Stimulated activated CD4-positive, alpha-beta T cell treated with anti-CD3 and anti-CD28 coated beads, Interleukin-1b, Interleukin-23, amount 100 ng/mL, for 48 hours (primary cell): ENCODE measurements around the gene CATSPERD.

Experiments used
- DNase-seq: peaks from one replicate; pipeline ENCODE4 v3.0.0-alpha.2; 2020

CATSPERD gene

DNA sequence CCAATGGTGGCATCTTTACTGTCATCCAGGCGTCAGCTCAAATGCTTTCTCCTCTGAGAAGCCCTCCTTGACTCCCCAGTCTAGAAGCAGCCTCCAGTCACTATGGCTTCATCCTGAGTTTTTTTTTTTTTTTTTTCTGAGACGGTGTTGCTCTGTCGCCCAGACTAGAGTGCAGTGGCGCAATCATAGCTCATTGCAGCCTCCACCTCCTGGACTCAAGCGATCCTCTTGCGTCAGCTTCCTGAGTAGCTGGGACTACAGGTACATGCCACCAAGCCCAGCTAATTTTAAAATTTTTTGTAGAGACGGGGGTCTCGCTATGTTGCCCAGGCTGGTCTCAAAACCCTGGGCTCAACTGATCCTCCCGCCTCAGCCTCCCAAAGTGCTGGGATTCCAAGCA, 88.6 kb downstream of the CATSPERD start:
- DNase-seq, result no peak

DNA sequence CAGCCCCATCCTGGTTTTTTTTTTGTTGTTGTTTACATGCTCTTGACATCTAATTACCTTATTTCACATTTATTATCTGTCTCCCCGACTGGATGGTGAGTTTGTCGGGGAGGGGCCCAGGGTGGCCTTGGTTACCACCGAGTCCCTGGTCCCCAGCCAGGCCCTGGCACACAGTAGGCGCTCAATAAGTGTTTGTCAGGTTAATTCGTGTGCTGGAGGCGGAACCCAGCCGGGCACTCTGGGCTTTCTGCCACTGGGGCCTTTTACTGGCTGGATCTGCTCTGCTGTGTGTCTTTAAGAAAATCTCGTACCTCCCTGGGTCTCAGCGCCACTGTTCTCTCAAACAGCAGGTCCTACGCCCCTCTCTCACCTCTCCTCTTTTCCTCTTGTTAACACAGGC, 89.0 kb downstream of the CATSPERD start:
- no peak for DNase-seq

DNA sequence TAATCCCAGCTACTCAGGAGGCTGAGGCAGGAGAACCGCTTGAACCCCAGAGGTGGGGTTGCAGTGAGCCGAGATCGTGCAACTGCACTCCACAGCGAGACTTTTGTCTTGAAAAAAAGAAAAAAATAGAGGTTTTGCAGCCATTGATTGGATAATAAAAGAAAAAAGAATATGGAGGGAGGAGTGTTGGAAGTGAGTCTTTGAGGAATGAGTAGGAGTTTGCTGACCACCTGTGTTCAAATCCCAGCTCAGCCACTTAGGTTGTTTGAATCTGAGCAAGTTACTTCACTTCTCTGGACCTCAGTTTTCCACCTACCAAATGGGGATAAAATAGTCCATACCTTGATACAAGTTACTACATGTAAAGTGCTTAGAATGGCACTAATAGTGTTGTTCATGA, 90.7 kb downstream of the CATSPERD start:
- DNase-seq, result no peak

DNA sequence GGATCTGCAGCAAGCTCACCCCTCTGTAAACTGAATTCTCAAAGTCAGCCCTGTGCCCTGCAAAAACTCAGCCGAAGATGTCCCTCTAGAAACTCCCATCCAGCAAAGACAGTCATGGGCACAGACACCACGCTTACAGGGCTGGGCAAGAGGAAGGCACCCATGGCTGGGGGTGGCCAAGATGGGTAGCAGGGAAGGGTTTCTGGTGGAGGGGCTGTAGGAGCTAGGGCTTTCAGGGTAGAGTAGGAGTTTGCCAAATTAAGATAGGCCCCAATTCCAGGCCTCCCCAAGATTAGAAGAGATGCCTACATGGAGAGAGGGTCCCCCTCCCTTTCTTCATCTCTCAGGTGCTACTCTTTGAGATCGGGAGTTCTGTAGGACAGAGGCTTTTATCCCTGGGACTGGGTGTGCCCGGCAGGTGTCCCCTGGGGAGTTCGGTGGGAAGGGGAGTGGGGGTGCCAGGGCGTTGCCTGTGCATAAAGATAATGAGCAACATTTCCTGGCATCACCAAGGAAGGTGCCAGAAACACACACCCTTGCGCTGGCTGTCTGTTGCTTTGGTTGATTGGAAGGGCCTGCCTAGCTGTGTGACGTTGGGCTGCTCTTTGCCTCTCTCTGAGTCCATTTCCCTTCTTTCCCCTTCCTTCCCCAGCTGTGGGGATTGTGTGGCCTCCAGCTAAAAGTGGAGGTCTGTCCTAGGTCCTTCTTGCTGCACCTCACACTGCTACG, 93.8 kb downstream of the CATSPERD start:
- no peak for DNase-seq

DNA sequence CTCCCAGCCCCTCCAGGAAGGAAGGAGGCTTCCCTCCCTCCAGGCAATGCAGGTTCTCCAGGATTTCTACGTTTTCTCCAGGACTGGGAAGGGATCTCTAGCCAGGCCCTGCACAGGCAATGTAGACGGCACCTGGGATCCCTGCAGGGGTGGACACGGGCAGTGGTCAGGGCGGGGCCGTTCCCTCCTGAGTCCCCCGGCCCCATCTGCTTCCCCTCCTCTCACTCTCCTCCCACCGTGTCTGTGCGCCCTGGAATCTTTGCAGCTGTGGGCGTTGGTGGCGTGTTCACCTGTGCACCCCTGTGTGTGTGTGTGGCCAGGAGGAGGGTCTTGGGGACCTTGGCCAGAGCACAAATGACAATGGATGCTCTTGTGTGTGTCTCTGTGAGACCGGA, 94.4 kb downstream of the CATSPERD start:
- DNase-seq, result no peak

DNA sequence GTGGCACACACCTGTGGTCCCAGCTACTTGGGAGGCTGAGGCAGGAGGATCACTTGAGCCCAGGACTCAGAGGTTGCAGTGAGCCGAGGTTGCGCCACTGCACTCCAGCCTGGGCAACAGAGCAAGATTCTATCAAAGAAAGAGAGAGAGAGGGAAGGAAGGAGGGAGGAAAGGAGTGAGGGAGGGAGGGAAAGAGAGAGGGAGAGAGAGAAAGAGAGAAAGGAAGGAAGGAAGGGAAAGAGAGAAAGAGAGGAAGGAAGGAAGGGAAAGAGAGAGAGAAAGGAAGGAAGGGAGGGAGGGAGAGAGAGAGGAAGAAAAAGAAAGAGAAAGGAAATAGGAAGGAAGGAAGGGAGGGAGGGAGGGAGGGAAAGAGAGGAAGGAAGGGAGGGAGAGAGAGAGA, 96.8 kb downstream of the CATSPERD start:
- no peak for DNase-seq

DNA sequence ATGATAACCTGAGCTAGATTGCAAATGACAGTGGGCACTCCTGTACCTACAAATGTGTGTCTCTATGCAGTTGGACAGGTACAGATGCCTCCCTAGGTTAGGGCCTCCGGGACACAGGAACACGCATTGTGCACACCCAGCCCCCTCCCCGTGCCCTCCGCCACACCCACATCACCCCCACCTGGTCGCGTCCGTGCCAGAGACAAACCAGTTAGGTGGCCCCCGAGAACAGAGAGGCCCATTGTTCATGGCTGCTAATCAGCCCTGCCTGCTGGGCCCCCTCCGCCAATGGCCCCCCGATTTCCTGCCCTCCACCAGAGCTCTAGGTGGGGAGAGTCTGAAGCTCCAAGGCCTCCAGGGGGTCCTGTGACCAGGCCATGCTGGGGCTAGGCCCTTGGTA, 98.2 kb downstream of the CATSPERD start:
- DNase-seq, result no peak

DNA sequence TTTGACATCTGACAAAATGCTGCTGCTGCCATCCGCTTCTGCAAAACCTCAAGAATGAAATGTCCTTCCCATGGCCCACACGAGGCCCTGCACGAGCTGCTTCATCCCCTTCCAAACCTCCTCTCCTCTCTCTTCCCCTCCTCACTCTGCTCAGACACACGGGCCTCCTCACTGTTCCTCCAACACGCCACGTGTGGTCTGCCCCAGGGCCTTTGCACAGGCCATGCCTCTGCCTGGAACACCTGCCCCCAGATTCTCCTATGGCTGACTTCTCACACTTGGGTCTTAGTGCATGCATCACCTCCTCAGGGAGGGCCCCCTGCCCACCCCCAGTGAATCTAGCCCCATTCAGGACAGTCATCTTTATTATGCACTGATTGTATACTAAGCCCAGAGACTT, 100.3 kb downstream of the CATSPERD start:
- DNase-seq, result no peak

DNA sequence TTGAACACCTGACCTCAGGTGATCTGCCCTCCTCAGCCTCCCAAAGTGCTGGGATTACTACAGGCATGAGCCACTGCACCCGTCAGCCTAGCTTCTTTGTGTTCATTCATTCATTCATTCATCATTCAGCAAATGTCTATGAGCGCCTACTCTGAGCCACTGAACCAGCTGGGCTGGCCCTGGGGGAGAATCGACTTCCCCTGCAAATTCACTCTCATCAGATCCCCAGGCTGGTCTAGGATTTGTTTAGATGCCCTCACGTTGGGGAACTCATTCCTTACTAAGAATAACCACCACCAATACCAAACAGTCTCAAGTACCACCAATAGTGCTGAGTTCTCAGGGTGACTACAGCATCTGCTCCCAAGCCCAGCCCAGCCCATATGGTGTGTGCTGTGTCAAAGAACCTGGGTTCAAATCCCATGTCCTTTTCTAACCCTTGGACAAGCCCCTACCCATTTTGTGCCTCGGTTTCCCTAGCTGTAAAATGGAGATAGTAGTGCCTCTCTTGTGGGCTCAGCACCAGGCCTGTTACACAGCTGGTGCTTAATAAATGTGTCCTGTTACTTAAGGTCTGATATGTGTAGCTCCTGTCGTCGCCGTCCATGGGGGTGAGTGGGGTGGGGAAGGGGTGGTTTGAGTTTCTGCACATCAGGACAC, 101.2 kb downstream of the CATSPERD start:
- DNase-seq, result no peak

DNA sequence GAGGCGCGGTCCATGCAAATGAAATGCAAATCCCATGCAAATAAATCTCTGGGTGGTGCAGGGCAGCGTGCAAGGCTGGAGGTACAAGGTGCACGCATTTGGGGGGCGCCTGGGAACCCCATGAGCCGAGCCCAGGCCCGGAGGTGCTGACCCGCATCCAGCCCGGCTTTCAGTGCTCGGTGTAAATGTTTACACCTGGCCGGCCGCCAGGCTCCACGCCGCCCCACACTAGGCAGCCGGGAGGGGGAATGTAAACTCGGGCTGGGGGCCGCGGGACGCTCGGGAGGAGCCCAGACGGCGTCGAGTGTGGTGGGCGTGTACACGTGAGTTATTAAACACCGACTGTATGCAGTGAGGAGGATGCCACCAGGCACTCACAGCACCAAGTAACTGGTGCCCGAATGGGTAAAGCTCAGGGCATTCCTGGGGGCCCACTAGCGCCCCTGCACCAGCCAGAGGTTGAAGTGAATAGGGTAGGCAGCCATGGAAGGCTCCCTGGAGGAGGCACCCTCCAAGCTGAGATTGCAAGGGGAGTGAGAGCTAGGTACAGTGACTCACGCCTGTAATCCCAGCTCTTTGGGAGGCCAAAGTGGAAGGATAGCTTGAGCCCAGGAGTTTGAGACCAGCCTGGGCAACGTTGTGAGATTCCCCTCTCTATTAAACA, 101.9 kb downstream of the CATSPERD start:
- DNase-seq, result no peak

DNA sequence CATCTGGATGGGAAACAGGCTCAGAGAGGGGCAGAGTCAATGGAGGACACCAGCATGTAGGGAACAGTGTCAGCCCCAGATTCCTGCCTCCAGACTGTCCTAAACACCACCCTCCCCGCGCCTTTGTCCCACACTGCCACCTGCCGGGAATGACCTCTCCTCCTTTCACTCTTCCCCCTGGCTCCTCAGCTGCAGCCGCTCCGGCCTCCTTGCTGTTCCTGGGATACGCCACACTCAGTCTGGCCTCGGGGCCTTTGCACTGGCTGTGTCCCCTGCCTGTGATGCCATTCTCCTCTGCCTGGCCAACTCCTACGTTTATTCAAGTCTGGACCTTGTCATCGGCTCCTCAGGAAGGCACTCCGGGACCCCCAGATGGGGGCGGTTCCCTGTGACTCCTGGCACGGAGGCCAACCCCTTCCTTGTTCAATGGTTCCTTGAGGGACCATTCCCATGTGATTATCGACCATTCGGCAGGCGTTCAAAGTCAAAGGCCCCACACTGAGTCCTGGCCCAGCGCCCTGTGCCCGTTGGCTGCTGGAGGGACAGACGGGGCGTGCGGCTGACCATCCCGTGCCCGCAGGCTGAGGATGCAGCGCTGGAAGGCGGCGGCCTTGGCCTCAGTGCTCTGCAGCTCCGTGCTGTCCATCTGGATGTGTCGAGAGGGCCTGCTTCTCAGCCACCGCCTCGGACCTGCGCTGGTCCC, 103.3 kb downstream of the CATSPERD start:
- DNase-seq, result no peak

DNA sequence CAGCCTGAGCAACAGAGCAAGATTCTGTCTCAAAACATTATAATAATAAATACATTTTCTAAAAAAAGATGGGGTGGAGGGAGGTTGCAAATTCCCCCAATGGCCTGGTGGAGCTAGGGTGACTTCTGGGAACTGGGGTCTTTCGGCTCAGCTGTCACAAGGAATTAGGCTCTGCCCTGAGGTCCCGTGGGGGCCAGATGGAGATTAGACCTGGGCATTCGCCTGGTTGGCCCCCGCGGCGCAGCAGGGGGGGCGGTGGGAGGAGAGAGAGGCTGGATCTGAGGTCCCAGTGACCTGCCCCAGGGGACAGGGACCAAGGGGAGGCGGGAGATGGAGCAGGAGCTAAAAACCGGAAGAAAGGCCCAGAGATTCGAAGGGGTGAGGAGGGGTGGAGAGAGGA, 104.3 kb downstream of the CATSPERD start:
- DNase-seq, result no peak

DNA sequence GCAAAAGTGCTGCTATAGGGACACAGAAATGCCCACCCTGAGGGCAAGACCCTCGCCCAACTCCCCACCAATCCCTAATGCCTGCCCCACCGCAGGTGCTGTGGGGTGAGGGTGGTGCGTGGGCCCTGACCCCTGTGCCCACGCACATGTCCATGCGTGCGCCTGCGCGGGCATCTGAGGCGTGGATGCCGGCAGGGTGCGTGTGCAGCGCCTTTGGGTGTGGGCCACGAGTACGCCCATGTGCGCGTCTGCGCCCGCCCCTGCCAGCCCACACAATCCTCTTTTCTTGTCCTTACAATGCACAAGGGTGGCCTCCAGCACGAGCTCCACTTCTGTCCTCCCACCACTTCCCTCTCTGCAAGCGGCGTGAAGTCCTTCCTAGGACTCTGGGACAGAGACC, 104.7 kb downstream of the CATSPERD start:
- no peak for DNase-seq

DNA sequence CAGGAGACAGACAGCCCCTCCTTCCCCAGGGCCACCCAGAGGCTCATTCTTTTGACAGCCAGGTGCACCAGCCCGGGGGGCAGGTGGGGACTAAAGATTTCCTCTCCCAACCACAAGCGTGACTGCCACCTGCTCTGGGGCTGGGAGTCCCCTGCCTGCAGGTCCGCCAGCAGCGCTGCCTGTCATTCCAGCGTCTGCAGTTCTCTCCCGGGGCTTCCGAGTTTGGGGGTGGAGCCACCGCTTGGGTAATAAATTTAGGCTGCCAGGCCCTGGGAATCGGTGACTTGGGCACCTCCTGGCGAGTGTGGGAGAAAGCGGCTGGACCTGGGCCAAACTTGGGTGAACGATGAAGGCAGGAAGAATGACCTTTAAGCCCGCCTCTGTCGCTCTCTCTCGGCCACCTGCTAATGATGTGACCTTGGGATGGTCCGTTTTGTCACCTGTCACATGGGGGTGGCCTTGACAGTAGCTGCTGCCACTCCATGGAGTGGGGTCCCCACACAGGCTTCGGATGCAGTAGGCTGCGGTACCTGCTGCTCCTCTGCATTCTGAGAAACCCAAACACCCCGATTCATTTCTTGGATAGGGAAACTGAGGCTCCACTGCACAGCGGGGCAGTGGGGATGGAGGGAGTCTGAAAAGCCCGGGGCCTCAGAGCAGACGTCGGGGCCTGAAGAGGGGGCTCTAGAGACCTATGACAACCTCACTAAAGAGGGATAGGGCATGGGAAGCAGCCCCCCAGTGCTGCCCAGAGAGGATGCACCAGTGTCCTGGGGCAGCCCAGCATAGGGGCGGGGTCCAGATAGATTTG, 106.3 kb downstream of the CATSPERD start:
- no peak for DNase-seq

DNA sequence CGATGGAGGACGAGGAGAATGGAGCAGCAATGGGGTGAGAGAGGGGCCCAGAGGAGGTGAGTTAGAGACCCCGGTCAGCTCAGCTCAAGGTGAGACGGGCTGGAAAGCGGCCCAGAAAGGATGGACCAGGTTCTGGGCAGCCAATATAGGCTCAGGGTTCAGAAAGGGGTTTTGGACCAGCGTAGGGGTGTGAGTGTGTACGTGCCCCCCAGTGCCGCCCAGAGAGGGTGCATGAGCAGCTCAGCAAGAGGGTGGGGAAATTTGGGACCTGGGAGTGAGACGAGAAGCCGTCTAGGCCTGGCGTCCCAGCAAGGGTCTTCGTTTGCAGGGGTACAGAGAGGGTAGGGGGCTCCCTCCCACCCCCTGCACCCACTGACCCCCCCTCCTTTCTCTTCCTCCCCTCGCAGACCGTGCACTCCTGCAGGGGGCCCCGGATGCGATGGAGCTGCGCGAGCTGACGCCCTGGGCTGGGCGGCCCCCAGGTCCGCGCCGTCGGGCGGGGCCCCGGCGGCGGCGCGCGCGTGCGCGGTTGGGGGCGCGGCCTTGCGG, 107.0 kb downstream of the CATSPERD start:
- no peak for DNase-seq

DNA sequence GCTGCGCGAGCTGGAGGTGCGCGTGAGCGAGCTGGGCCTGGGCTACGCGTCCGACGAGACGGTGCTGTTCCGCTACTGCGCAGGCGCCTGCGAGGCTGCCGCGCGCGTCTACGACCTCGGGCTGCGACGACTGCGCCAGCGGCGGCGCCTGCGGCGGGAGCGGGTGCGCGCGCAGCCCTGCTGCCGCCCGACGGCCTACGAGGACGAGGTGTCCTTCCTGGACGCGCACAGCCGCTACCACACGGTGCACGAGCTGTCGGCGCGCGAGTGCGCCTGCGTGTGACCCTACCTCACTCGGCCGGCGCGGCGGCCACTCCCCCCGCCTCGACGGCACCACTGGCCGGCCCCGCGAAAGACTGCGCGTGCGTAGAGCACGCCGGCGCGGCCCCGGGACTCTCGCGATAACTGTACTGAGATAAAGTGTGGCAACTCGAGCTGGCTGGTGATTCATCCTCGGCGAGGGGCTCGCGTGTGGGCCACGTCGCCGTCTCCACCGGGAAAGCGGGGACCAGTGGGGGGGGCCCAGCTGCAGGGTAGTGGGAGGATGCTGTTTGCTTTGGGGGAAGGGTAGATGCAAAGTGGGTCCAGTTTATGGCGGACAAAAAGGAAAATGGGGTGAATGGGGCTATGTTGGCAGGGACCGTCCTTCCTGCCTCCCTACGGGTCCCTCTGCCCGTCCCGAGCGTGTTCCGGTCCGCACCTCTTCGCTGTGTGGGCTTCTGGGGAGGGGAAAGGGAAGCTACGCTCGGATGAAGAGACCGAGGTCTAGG, 107.6 kb downstream of the CATSPERD start:
- peak; percentile 96 for DNase-seq
